A673 (cell line): ENCODE results near the gene SDHB. TPM values are rescaled to one million over a fixed set of nuclear protein-coding genes. Genes with fewer than 3 reads are reported as not detected.

Experiments
- BruUV-seq: library from RNA; stranded (reverse); fragments of 400-500 nt; replicated peaks from 2 replicates; lab custom pipeline; 2021; lab: Mats Ljungman, UMichigan
- CTCF ChIA-PET: fragments of 300-600 bp; sonication (Branson Sonifier 250); formaldehyde crosslinking; loops from one replicate; lab custom pipeline; 2022; ENCODE audit warnings: antibody characterized with exemption; lab: Charles Lee
- POLR2A ChIA-PET: fragments of 300-600 bp; sonication (Branson Sonifier 250); formaldehyde crosslinking; loops from one replicate; lab custom pipeline; 2022; ENCODE audit warnings: antibody characterized with exemption; ENCODE audit not compliant: low non-redundant PET; lab: Charles Lee
- DNase-seq: peaks from one replicate; pipeline ENCODE4 v3.0.0-alpha.2; 2015; ENCODE audit warnings: low spot score
- H3K27ac ChIP-seq: fragments of 200-600 bp; sonication (generic); 2 replicates; pipeline ENCODE4 v1.5.1; 2016; ENCODE audit warnings: mixed run types, low read depth, mild to moderate bottlenecking, mixed read lengths, antibody characterized with exemption, low read length; ENCODE audit not compliant: poor library complexity, severe bottlenecking
- H3K27me3 ChIP-seq: fragments of 200-600 bp; sonication (generic); replicated peaks from 2 replicates; pipeline ENCODE4 v1.6.1; 2017; ENCODE audit warnings: mixed run types, low read depth, mild to moderate bottlenecking, mixed read lengths, antibody characterized with exemption, low read length; ENCODE audit not compliant: insufficient read depth, poor library complexity
- H3K36me3 ChIP-seq: fragments of 200-600 bp; sonication (generic); 2 replicates; pipeline ENCODE4 v1.6.1; 2016; ENCODE audit warnings: mixed run types, mild to moderate bottlenecking, mixed read lengths, antibody characterized with exemption, low read length; ENCODE audit not compliant: insufficient read depth, poor library complexity, severe bottlenecking
- H3K4me1 ChIP-seq: fragments of 200-600 bp; sonication (generic); 2 replicates; pipeline ENCODE4 v1.6.1; 2017; ENCODE audit warnings: mixed run types, mild to moderate bottlenecking, mixed read lengths, antibody characterized with exemption, low read length; ENCODE audit not compliant: insufficient read depth, poor library complexity, severe bottlenecking
- H3K4me3 ChIP-seq: fragments of 200-600 bp; sonication (generic); 2 replicates; pipeline ENCODE4 v1.5.1; 2016; ENCODE audit warnings: low read depth, mixed run types, mild to moderate bottlenecking, mixed read lengths, low read length; ENCODE audit not compliant: poor library complexity, severe bottlenecking
- H3K9me3 ChIP-seq: fragments of 200-600 bp; sonication (generic); 2 replicates; pipeline ENCODE4 v1.6.1; 2016; ENCODE audit warnings: mixed run types, low read depth, mild to moderate bottlenecking, mixed read lengths, antibody characterized with exemption, low read length; ENCODE audit not compliant: poor library complexity, severe bottlenecking
- CTCF ChIP-seq: fragments of 300-800, 200-600 bp; sonication (generic); conservative IDR thresholded peaks from 2 replicates; pipeline ENCODE4 v1.5.1; 2017; ENCODE audit warnings: low read depth, mild to moderate bottlenecking, antibody characterized with exemption, low read length, moderate library complexity, mixed read lengths
- EZH2 ChIP-seq: fragments of 200-600 bp; sonication (generic); IDR thresholded peaks from 2 replicates; pipeline ENCODE4 v1.6.1; 2017; ENCODE audit warnings: borderline replicate concordance, low read depth, mild to moderate bottlenecking, mixed read lengths, antibody characterized with exemption, low read length; ENCODE audit not compliant: poor library complexity, severe bottlenecking
- intact Hi-C: fragments of 100-400 bp; cut with micrococcal nuclease; formaldehyde crosslinking; loops from one replicate; pipeline ENCODE4 v1.10.0; 2022; ENCODE audit not compliant: unreplicated experiment
- total RNA-seq: library from RNA; stranded (reverse); gene quantifications from 2 replicates; pipeline ENCODE4 v1.2.3, GENCODE V29; 2021

SDHB gene
- total RNA-seq, 1 experiment from 2014 or later, result 208 TPM

- intact Hi-C loops, result no loop called here
- no TSS peak for BruUV-seq
- CTCF ChIA-PET, result no interaction called here
- DNase-seq, result no peak
- POLR2A ChIA-PET, result no interaction called here
- Histone ChIP-seq H3K9me3 (no peaks in the 10 kb centered on the region), H3K36me3 (peaks cover 11% of the 10 kb centered on the region), H3K4me1 (no peaks in the 10 kb centered on the region), H3K27ac (no peak overlapping the region), H3K4me3 (no peak overlapping the region), H3K27me3 (no peaks in the 10 kb centered on the region)
- no peak for TF ChIP-seq EZH2
- TF ChIP-seq CTCF, result no peak
Observed at GRCh38 chr1:17004466-17005364, 49.1 kb downstream of the SDHB start.

GRCh38 chr1:17002524-17002902 is 51.3 kb downstream of the SDHB start:
- H3K27ac ChIP-seq, result no peak overlapping the region
- no peaks in the 10 kb centered on the region for H3K4me1 ChIP-seq
- no peaks in the 10 kb centered on the region for H3K9me3 ChIP-seq
- BruUV-seq, result no TSS peak
- ChIA-PET CTCF (no interaction called here), POLR2A (no interaction called here)
- TF ChIP-seq EZH2, result no peak
- no peak for TF ChIP-seq CTCF
- no peak overlapping the region for H3K4me3 ChIP-seq
- DNase-seq, result no peak
- no peaks in the 10 kb centered on the region for H3K27me3 ChIP-seq
- H3K36me3 ChIP-seq, result peaks cover 11% of the 10 kb centered on the region
- intact Hi-C loops, result no loop called here

- Histone ChIP-seq H3K27me3 (no peaks in the 10 kb centered on the region), H3K9me3 (no peaks in the 10 kb centered on the region), H3K4me1 (no peaks in the 10 kb centered on the region), H3K27ac (no peak overlapping the region), H3K4me3 (no peak overlapping the region), H3K36me3 (peaks cover 11% of the 10 kb centered on the region)
- BruUV-seq, result no TSS peak
- POLR2A ChIA-PET, result interaction anchor here (0.6 kb wide), 1 partner anchor 103 kb away, joined by 10 read pairs; no protein-coding TSS in a partner anchor
- TF ChIP-seq EZH2 (no peak), CTCF (no peak)
- no peak for DNase-seq
- CTCF ChIA-PET, result no interaction called here
- intact Hi-C loops, result no loop called here
Observed at GRCh38 chr1:17001760-17002523, 51.9 kb downstream of the SDHB start.
